Liver (tissue), 9 donors: ENCODE data around the gene ASMTL. TPM values are rescaled to one million over a fixed set of nuclear protein-coding genes. Genes with fewer than 3 reads are reported as not detected.

Source experiments
- DNase-seq: peaks from one replicate; pipeline ENCODE4 v3.0.0-alpha.2; 2017; ENCODE audit warnings: low spot score
- H3K27ac ChIP-seq, 2 donors: one replicate each; pipeline ENCODE4 v1.7.0; 2013; ENCODE audit warnings: inconsistent platforms in 2 of 2, low read length in 2 of 2, control low read depth in 1 of 2, low read depth in 1 of 2, mild to moderate bottlenecking in 1 of 2
- H3K27me3 ChIP-seq, 4 donors: one replicate each; pipeline versions ENCODE4 v1.6.1 to v1.7.0; 2013; ENCODE audit warnings: low read length in 3 of 4, inconsistent platforms in 1 of 4, mild to moderate bottlenecking in 1 of 4, moderate library complexity in 1 of 4; ENCODE audit not compliant: control insufficient read depth in 4 of 4, insufficient read depth in 4 of 4
- H3K36me3 ChIP-seq, 4 donors: one replicate each; pipeline versions ENCODE4 v1.6.1 to v1.7.0; 2013; ENCODE audit warnings: low read length in 3 of 4, mild to moderate bottlenecking in 3 of 4, low read depth in 1 of 4, moderate library complexity in 1 of 4; ENCODE audit not compliant: control insufficient read depth in 4 of 4, insufficient read depth in 3 of 4
- H3K4me1 ChIP-seq, 4 donors: one replicate each; pipeline versions ENCODE4 v1.6.1 to v1.7.0; 2013; ENCODE audit warnings: low read length in 3 of 4, mild to moderate bottlenecking in 3 of 4, moderate library complexity in 1 of 4; ENCODE audit not compliant: control insufficient read depth in 4 of 4, insufficient read depth in 4 of 4
- H3K4me3 ChIP-seq, 3 donors: one replicate each; pipeline versions ENCODE4 v1.6.1 to v1.7.0; 2013; ENCODE audit warnings: low read length in 3 of 3, control low read depth in 1 of 3, low read depth in 1 of 3, mild to moderate bottlenecking in 1 of 3
- H3K9ac ChIP-seq, 2 donors: one replicate each; pipeline ENCODE4 v1.7.0; 2013; ENCODE audit warnings: low read length in 2 of 2, mild to moderate bottlenecking in 2 of 2, moderate library complexity in 2 of 2, control low read depth in 1 of 2, low read depth in 1 of 2
- H3K9me3 ChIP-seq, 4 donors: one replicate each; pipeline versions ENCODE4 v1.6.1 to v1.7.0; 2013; ENCODE audit warnings: low read length in 3 of 4; ENCODE audit not compliant: control insufficient read depth in 4 of 4
- EGR1 ChIP-seq, 2 donors: IDR thresholded peaks; 2 replicates each; pipeline ENCODE4 v1.6.1; 2016 to 2018; ENCODE audit warnings: antibody characterized with exemption in 2 of 2, low read depth in 2 of 2
- FOXA1 ChIP-seq: IDR thresholded peaks from 2 replicates; pipeline ENCODE4 v1.6.1; 2016; ENCODE audit warnings: antibody characterized with exemption
- FOXA2 ChIP-seq: IDR thresholded peaks from 2 replicates; pipeline ENCODE4 v1.6.1; 2016; ENCODE audit warnings: antibody characterized with exemption
- GABPA ChIP-seq, 2 donors: IDR thresholded peaks in 1 of 2; conservative IDR thresholded peaks in 1 of 2; 2 replicates each; pipeline ENCODE4 v1.6.1; 2016; ENCODE audit warnings: antibody characterized with exemption in 2 of 2, mild to moderate bottlenecking in 1 of 2, moderate library complexity in 1 of 2
- HNF4A ChIP-seq, 2 donors: conservative IDR thresholded peaks; 2 replicates each; pipeline ENCODE4 v1.6.1; 2016; ENCODE audit warnings: antibody characterized with exemption in 2 of 2, mild to moderate bottlenecking in 2 of 2
- HNF4G ChIP-seq: IDR thresholded peaks from 2 replicates; pipeline ENCODE4 v1.6.1; 2016; ENCODE audit warnings: antibody characterized with exemption
- JUND ChIP-seq, 2 donors: IDR thresholded peaks; 2 replicates each; pipeline ENCODE4 v1.6.1; 2016; ENCODE audit warnings: antibody characterized with exemption in 2 of 2
- NR2F2 ChIP-seq: IDR thresholded peaks from 2 replicates; pipeline ENCODE4 v1.6.1; 2016; ENCODE audit warnings: antibody characterized with exemption
- RAD21 ChIP-seq, 2 donors: IDR thresholded peaks; 2 replicates each; pipeline ENCODE4 v1.6.1; 2016; ENCODE audit warnings: antibody characterized with exemption in 2 of 2, mild to moderate bottlenecking in 2 of 2
- RXRA ChIP-seq, 2 donors: IDR thresholded peaks; 2 replicates each; pipeline ENCODE4 v1.6.1; 2017 to 2018; ENCODE audit warnings: antibody characterized with exemption in 2 of 2, mild to moderate bottlenecking in 1 of 2
- SP1 ChIP-seq: IDR thresholded peaks from 2 replicates; pipeline ENCODE4 v1.6.1; 2018; ENCODE audit warnings: antibody characterized with exemption, mild to moderate bottlenecking
- TAF1 ChIP-seq: conservative IDR thresholded peaks from 2 replicates; pipeline ENCODE4 v1.6.1; 2016; ENCODE audit warnings: antibody characterized with exemption, mild to moderate bottlenecking
- YY1 ChIP-seq: IDR thresholded peaks from 2 replicates; pipeline ENCODE4 v1.6.1; 2016; ENCODE audit warnings: antibody characterized with exemption, mild to moderate bottlenecking
- WGBS: extraction: QIAGEN DNeasy Blood & Tissue Kit; methylation state at CpG from one replicate; pipeline ENCODE4 v1.1.7; 2013; 5-methylcytosine and 5-hydroxymethylcytosine counted together
- polyA plus RNA-seq, 2 donors: library from polyadenylated mRNA; stranded (reverse) in 1 of 2; unstranded in 1 of 2; fragments of 200-250 nt in 1 of 2; fragments of >200 nt in 1 of 2; fragmentation: Nextera tagmentation in 1 of 2; extraction: Ambion mirVana in 1 of 2; gene quantifications; one replicate each; pipeline versions ENCODE4 v1.2.1 to v1.2.3, GENCODE V29; 2013 to 2015
- total RNA-seq, 2 donors: library from RNA; depleted of rRNA; stranded (reverse); fragments of >200 nt; gene quantifications; one replicate each; pipeline ENCODE4 v1.2.3, GENCODE V29; 2014
- TF ChIP-seq, protein P1 (sequence below): IDR thresholded peaks from 2 replicates; pipeline ENCODE4 v1.6.1; 2016; ENCODE audit warnings: antibody characterized with exemption
- TF ChIP-seq, protein P2 (sequence below): IDR thresholded peaks from 2 replicates; pipeline ENCODE4 v1.6.1; 2016; ENCODE audit warnings: antibody characterized with exemption
- TF ChIP-seq, protein P3 (sequence below): IDR thresholded peaks from 2 replicates; pipeline ENCODE4 v1.6.1; 2016; ENCODE audit warnings: antibody characterized with exemption, mild to moderate bottlenecking
- TF ChIP-seq, protein P4 (sequence below): IDR thresholded peaks from 2 replicates; pipeline ENCODE4 v1.6.1; 2016; ENCODE audit warnings: antibody characterized with exemption
- TF ChIP-seq, protein P5 (sequence below): fragments of 150-350 bp; IDR thresholded peaks from 2 replicates; pipeline ENCODE4 v1.5.1; 2017; ENCODE audit warnings: improper control_type of control experiment, low read depth, low read length; ENCODE audit not compliant: missing input control
- donor health status: healthy.
- donor health status: healthy.
- donor health status: healthy.
- donor health status: healthy.
- donor health status: healthy.

Gene ASMTL
- total and polyA plus RNA-seq, 4 donors = 10.3 to 18.9 (median 11.6) TPM

DNA sequence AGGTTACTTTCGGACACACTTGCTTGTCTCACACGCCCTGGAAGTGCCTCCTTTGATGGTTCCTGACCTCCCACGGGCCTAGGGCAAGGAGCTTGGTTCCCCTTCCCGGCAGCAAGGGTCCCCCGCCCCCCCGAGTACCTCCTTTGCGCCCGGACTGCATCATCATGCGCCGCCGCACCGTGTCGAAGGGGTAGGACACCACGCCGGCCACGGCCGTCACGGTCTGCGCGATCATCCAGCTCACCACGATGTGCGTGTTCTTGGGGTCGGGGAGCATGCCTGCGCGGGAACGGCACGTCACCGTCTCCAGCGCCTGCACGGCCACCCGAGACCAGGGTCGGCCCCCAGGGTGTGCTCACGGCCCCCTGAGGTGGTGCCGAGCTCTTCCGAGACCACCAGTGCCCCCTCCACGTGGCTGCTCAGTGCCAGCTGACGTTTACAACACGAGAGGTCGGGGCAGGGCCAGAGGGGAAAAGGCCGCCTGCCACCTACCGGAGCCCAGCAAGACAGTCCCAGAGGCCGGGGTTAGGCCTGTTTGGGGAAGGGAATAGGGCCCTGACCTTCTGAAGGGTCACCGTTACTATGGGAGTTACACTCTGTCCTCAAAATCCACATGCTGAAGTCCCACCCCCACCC is 65.5 kb downstream of the ASMTL start:
- Histone ChIP-seq H3K27ac (no peak overlapping the region), H3K9ac (no peak overlapping the region), H3K9me3 (no peaks in the 10 kb centered on the region), H3K4me1 (peaks cover 4 to 26% (median 17%) of the 10 kb centered on the region in 4 donors), H3K36me3 (peaks cover 38 to 56% (median 49%) of the 10 kb centered on the region in 4 donors), H3K27me3 (no peaks in the 10 kb centered on the region), H3K4me3 (no peak overlapping the region)
- DNase-seq = no peak
- 94% methylated on average over 43 of the region's 43 CpGs for WGBS
- TF ChIP-seq TAF1 (no peak), EGR1 (IDR thresholded peaks at IDR 0.05; ENCODE audit: low read depth in 2 of 2) (no peak), YY1 (no peak), FOXA1 (no peak), RXRA (IDR thresholded peaks at IDR 0.05) (no peak), RAD21 (IDR thresholded peaks at IDR 0.05) (no peak), NR2F2 (no peak), GABPA (IDR thresholded peaks at IDR 0.05 in 1 of 2, conservative IDR thresholded peaks at IDR 0.05 in 1 of 2) (no peak), HNF4A (conservative IDR thresholded peaks at IDR 0.05) (no peak), SP1 (no peak), JUND (IDR thresholded peaks at IDR 0.05) (no peak), HNF4G (no peak), FOXA2 (no peak)
- TF ChIP-seq, protein P1, sequence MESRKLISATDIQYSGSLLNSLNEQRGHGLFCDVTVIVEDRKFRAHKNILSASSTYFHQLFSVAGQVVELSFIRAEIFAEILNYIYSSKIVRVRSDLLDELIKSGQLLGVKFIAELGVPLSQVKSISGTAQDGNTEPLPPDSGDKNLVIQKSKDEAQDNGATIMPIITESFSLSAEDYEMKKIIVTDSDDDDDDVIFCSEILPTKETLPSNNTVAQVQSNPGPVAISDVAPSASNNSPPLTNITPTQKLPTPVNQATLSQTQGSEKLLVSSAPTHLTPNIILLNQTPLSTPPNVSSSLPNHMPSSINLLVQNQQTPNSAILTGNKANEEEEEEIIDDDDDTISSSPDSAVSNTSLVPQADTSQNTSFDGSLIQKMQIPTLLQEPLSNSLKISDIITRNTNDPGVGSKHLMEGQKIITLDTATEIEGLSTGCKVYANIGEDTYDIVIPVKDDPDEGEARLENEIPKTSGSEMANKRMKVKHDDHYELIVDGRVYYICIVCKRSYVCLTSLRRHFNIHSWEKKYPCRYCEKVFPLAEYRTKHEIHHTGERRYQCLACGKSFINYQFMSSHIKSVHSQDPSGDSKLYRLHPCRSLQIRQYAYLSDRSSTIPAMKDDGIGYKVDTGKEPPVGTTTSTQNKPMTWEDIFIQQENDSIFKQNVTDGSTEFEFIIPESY = no peak
- TF ChIP-seq, protein P2, sequence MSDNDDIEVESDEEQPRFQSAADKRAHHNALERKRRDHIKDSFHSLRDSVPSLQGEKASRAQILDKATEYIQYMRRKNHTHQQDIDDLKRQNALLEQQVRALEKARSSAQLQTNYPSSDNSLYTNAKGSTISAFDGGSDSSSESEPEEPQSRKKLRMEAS = no peak
- TF ChIP-seq, protein P3, sequence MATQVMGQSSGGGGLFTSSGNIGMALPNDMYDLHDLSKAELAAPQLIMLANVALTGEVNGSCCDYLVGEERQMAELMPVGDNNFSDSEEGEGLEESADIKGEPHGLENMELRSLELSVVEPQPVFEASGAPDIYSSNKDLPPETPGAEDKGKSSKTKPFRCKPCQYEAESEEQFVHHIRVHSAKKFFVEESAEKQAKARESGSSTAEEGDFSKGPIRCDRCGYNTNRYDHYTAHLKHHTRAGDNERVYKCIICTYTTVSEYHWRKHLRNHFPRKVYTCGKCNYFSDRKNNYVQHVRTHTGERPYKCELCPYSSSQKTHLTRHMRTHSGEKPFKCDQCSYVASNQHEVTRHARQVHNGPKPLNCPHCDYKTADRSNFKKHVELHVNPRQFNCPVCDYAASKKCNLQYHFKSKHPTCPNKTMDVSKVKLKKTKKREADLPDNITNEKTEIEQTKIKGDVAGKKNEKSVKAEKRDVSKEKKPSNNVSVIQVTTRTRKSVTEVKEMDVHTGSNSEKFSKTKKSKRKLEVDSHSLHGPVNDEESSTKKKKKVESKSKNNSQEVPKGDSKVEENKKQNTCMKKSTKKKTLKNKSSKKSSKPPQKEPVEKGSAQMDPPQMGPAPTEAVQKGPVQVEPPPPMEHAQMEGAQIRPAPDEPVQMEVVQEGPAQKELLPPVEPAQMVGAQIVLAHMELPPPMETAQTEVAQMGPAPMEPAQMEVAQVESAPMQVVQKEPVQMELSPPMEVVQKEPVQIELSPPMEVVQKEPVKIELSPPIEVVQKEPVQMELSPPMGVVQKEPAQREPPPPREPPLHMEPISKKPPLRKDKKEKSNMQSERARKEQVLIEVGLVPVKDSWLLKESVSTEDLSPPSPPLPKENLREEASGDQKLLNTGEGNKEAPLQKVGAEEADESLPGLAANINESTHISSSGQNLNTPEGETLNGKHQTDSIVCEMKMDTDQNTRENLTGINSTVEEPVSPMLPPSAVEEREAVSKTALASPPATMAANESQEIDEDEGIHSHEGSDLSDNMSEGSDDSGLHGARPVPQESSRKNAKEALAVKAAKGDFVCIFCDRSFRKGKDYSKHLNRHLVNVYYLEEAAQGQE = no peak
- TF ChIP-seq, protein P4, sequence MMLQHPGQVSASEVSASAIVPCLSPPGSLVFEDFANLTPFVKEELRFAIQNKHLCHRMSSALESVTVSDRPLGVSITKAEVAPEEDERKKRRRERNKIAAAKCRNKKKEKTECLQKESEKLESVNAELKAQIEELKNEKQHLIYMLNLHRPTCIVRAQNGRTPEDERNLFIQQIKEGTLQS = no peak
- TF ChIP-seq, protein P5, sequence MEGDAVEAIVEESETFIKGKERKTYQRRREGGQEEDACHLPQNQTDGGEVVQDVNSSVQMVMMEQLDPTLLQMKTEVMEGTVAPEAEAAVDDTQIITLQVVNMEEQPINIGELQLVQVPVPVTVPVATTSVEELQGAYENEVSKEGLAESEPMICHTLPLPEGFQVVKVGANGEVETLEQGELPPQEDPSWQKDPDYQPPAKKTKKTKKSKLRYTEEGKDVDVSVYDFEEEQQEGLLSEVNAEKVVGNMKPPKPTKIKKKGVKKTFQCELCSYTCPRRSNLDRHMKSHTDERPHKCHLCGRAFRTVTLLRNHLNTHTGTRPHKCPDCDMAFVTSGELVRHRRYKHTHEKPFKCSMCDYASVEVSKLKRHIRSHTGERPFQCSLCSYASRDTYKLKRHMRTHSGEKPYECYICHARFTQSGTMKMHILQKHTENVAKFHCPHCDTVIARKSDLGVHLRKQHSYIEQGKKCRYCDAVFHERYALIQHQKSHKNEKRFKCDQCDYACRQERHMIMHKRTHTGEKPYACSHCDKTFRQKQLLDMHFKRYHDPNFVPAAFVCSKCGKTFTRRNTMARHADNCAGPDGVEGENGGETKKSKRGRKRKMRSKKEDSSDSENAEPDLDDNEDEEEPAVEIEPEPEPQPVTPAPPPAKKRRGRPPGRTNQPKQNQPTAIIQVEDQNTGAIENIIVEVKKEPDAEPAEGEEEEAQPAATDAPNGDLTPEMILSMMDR = no peak
